Measurements from ENCODE around the gene SIM2. TPM values are rescaled to one million over a fixed set of nuclear protein-coding genes. Genes with fewer than 3 reads are reported as not detected.

Gene SIM2
- total and polyA plus RNA-seq, 9 donors, result 0.01 to 0.23 (median 0.11) TPM; not detected in 4

- H3K27me3 ChIP-seq, result no peaks in the 10 kb centered on the region
- intact Hi-C loops (cut with DNase I), result no loop called here
Measured at GRCh38 chr21:36689324-36689723, 9.6 kb upstream of the SIM2 start.

GRCh38 chr21:36690628-36691554 is 8.0 kb upstream of the SIM2 start:
- intact Hi-C loops (cut with DNase I), result no loop called here
- Histone ChIP-seq H3K4me1 (ENCODE audit: insufficient read depth) (no peaks in the 10 kb centered on the region), H3K27me3 (no peaks in the 10 kb centered on the region), H3K9me3 (peaks cover 0 to 6% of the 10 kb centered on the region in 2 donors), H3K27ac (no peak overlapping the region), H3K36me3 (no peaks in the 10 kb centered on the region), H3K4me3 (no peak overlapping the region)
- DNase-seq, result no peak
- 14 to 24% (median 20%) methylated on average over 12 of the region's 12 CpGs for WGBS, 3 donors
- TF ChIP-seq EP300 (IDR thresholded peaks at IDR 0.05) (no peak), POLR2A (IDR thresholded peaks at IDR 0.05) (no peak)

More at GRCh38 chr21:36689324-36689723, 9.6 kb upstream of the SIM2 start:
- H3K4me3 ChIP-seq, result no peak overlapping the region
- no peak for DNase-seq
- H3K4me1 ChIP-seq (ENCODE audit: insufficient read depth), result no peaks in the 10 kb centered on the region
- no peak overlapping the region for H3K27ac ChIP-seq
- 64 to 74% (median 67%) methylated on average over 7 of the region's 7 CpGs for WGBS, 3 donors
- TF ChIP-seq POLR2A (IDR thresholded peaks at IDR 0.05), result no peak
- no peak for TF ChIP-seq EP300 (IDR thresholded peaks at IDR 0.05)
- no peak for TF ChIP-seq CTCF (IDR thresholded peaks at IDR 0.05)
- H3K9me3 ChIP-seq, result peaks cover 0 to 6% of the 10 kb centered on the region in 2 donors
- H3K36me3 ChIP-seq, result no peaks in the 10 kb centered on the region

DNA sequence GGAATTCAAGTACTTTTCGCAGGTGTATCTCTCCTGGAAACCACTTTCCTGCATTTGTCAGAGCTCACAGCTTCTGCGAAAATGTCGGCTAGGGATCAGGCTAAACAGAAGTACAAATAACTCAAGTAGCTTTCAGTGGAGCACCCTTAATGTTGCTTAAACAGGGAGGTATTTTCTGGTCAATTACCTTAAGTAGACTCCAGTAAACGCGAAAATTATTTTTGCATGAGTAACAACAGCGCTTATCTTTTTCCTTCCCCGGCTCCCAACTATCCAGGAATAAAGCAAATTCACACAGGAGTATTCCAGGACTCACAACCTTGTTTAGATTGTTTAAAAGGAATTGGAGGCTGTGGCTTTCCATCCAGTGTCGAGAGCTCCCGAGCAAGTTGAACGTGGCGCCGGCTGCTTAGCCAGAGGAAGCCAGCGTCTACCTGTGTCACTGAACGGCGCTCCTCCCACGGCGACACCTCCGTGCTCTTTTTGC is 7.3 kb upstream of the SIM2 start:
- intact Hi-C loops (cut with DNase I), result no loop called here
- no peak overlapping the region for H3K4me3 ChIP-seq
- H3K27ac ChIP-seq, result no peak overlapping the region
- no peaks in the 10 kb centered on the region for H3K36me3 ChIP-seq
- H3K27me3 ChIP-seq, result peaks cover 2% of the 10 kb centered on the region
- no peaks in the 10 kb centered on the region for H3K4me1 ChIP-seq (ENCODE audit: insufficient read depth)
- WGBS, 3 donors, result 16 to 19% (median 16%) methylated on average over 18 of the region's 18 CpGs
- TF ChIP-seq POLR2A (IDR thresholded peaks at IDR 0.05), result no peak
- TF ChIP-seq CTCF (IDR thresholded peaks at IDR 0.05), result no peak
- TF ChIP-seq EP300 (IDR thresholded peaks at IDR 0.05), result no peak
- H3K9me3 ChIP-seq, result peaks cover 0 to 6% of the 10 kb centered on the region in 2 donors
- no peak for DNase-seq

DNA sequence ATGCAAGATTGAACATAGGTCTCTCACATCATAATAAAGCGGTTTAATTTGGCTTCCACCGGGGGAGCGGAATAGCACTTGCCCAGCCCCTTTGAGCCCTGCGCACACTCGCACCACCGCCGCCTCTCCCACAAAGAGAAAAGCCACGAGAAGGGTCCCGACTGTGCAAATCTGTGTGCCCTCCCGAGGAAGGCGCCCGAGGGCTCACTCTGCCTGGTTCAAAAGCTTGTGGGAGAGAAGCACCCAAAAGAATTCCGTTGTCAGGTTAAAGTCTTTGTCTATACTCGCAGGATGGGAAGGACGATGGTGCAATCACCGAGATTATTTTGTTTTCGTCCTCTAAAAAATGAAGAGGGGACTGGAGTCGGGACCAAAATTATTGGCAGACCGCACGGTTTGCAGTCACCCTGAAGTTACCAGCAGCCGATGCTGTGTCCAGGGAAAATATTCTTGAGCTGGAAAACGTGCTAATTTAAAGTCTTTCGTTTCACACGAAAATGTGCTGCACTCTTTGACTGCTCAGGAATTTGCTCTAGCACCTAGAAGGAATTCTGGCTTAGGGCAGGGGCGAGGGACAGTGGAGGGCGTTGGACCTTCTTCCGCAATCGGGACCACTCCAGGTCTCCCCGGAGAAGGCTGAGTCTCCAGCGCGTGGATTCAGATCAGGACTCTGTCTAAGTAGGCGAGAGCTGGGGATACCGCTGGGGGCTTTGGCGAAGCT is 6.6 kb upstream of the SIM2 start:
- TF ChIP-seq EP300 (IDR thresholded peaks at IDR 0.05), result no peak
- TF ChIP-seq CTCF (IDR thresholded peaks at IDR 0.05), result no peak
- no peak for TF ChIP-seq POLR2A (IDR thresholded peaks at IDR 0.05)
- WGBS, 3 donors, result 9 to 13% (median 10%) methylated on average over 34 of the region's 34 CpGs
- intact Hi-C loops (cut with DNase I), result no loop called here
- Histone ChIP-seq H3K36me3 (no peaks in the 10 kb centered on the region), H3K4me1 (ENCODE audit: insufficient read depth) (no peaks in the 10 kb centered on the region), H3K27ac (no peak overlapping the region), H3K27me3 (peaks cover 2% of the 10 kb centered on the region), H3K9me3 (peaks cover 0 to 6% of the 10 kb centered on the region in 2 donors), H3K4me3 (no peak overlapping the region)
- no peak for DNase-seq
